Spleen (tissue), 11 donors: ENCODE measurements around the gene SYNE2. TPM values are rescaled to one million over a fixed set of nuclear protein-coding genes. Genes with fewer than 3 reads are reported as not detected.

Experiments
- DNase-seq: peaks from one replicate; pipeline ENCODE4 v3.0.0-alpha.2; 2020
- H3K27ac ChIP-seq, 8 donors: fragments of 200-600 bp; sonication (generic) in 7 of 8; 1 replicate in 4 of 8; 2 replicates in 4 of 8; pipeline versions ENCODE4 v1.5.0 to v1.8.0; 2016 to 2021; ENCODE audit warnings: inconsistent platforms in 4 of 8, mild to moderate bottlenecking in 4 of 8, moderate library complexity in 1 of 8
- H3K27me3 ChIP-seq, 7 donors: fragments of 200-600 bp; sonication (generic) in 6 of 7; replicated peaks in 1 of 7; 1 replicate in 4 of 7; 2 replicates in 3 of 7; pipeline versions ENCODE4 v1.5.0 to v1.8.0; 2016 to 2021; ENCODE audit warnings: inconsistent platforms in 3 of 7, mild to moderate bottlenecking in 1 of 7
- H3K36me3 ChIP-seq, 6 donors: fragments of 200-600 bp; sonication (generic) in 5 of 6; 1 replicate in 4 of 6; 2 replicates in 2 of 6; pipeline versions ENCODE4 v1.5.0 to v1.8.0; 2016 to 2021; ENCODE audit warnings: inconsistent platforms in 2 of 6
- H3K4me1 ChIP-seq, 6 donors: fragments of 200-600 bp; sonication (generic) in 5 of 6; 1 replicate in 3 of 6; 2 replicates in 3 of 6; pipeline versions ENCODE4 v1.5.0 to v1.8.0; 2016 to 2021; ENCODE audit warnings: inconsistent platforms in 3 of 6
- H3K4me3 ChIP-seq, 8 donors: fragments of 200-600 bp; sonication (generic) in 7 of 8; 1 replicate in 4 of 8; 2 replicates in 4 of 8; pipeline versions ENCODE4 v1.5.0 to v1.8.0; 2016 to 2021; ENCODE audit warnings: inconsistent platforms in 4 of 8, mild to moderate bottlenecking in 4 of 8, moderate library complexity in 2 of 8
- H3K9me3 ChIP-seq, 8 donors: fragments of 200-600 bp; sonication (generic) in 7 of 8; 1 replicate in 4 of 8; 2 replicates in 4 of 8; pipeline versions ENCODE4 v1.5.0 to v1.8.0; 2016 to 2021; ENCODE audit warnings: inconsistent platforms in 4 of 8
- POLR2A ChIP-seq, 3 donors: fragments of 450-650 bp; IDR thresholded peaks; one replicate each; pipeline ENCODE4 v1.5.1; 2017; ENCODE audit warnings: antibody characterized with exemption in 3 of 3, mild to moderate bottlenecking in 1 of 3
- POLR2AphosphoS5 ChIP-seq, 3 donors: sonication (generic); formaldehyde crosslinking; IDR thresholded peaks; one replicate each; pipeline ENCODE4 v1.5.1; 2017; ENCODE audit warnings: antibody characterized with exemption in 3 of 3
- WGBS, 5 donors: extraction: QIAGEN DNeasy Blood & Tissue Kit in 3 of 5; methylation state at CpG; one replicate each; pipeline versions ENCODE4 v1.1.5 to v1.1.7; 2013 to 2018; 5-methylcytosine and 5-hydroxymethylcytosine counted together
- intact Hi-C: fragments of 100-400 bp; cut with DNase I; formaldehyde crosslinking; loops from one replicate; pipeline ENCODE4 v1.15.0; 2023; ENCODE audit warnings: low total_unique reads
- polyA plus RNA-seq, 3 donors: library from polyadenylated mRNA; stranded (reverse); fragments of 200-250 nt; gene quantifications; one replicate each; pipeline ENCODE4 v1.2.1, GENCODE V29; 2013
- total RNA-seq, 7 donors: library from RNA; depleted of rRNA in 3 of 7; stranded (reverse); fragments of >200 nt in 3 of 7; fragmentation: NEBNext Ultra II Directional in 4 of 7; extraction: Animal tissue kit (Norgen Biotek cat#: 25700) in 4 of 7; gene quantifications; one replicate each; pipeline versions ENCODE4 v1.1.0 to v1.2.1, GENCODE V29; 2016 to 2021
- TF ChIP-seq, protein P1 (sequence below), 11 experiments: fragments of 200-600 bp in 7 of 11; fragments of 450-650 bp in 4 of 11; sonication (generic) in 4 of 11; IDR thresholded peaks in 8 of 11; conservative IDR thresholded peaks in 3 of 11; 1 replicate in 7 of 11; 2 replicates in 4 of 11; pipeline versions ENCODE4 v1.4.0 to v1.8.0; 2016 to 2021; ENCODE audit warnings: antibody characterized with exemption in 11 of 11, inconsistent platforms in 4 of 11, mild to moderate bottlenecking in 1 of 11
- donor health status: healthy with polysubstance abuse.
- donor health status: DM: no; HTN: no; CAD: no; lungs with moderate emphysema.
- donor health status: DM: no; HTN: no; CAD: no.
- donor health status: Bipolar disorder and iron deficiency.
- donor health status: healthy.
- donor health status: DM: no; HTN: no; CAD: no.
- donor health status: DM: yes; HTN: yes; CAD: no.

SYNE2 gene
- total and polyA plus RNA-seq, 10 donors, result 16.0 to 173 (median 147) TPM

GRCh38 chr14:63896278-63896720, 43.5 kb downstream of the SYNE2 start:
- Histone ChIP-seq H3K4me3 (no peak overlapping the region), H3K4me1 (peaks cover 32 to 96% (median 62%) of the 10 kb centered on the region in 6 donors), H3K36me3 (no peaks in the 10 kb centered on the region), H3K27ac (peak overlapping the region in 7 of 8 donors; percentile 63 to 88 (median 79)), H3K27me3 (peaks cover 0 to 3% (median 0%) of the 10 kb centered on the region in 7 donors), H3K9me3 (no peaks in the 10 kb centered on the region)
- intact Hi-C loops, result no loop called here
- TF ChIP-seq POLR2AphosphoS5 (IDR thresholded peaks at IDR 0.05), result peak in 1 of 3 donors; percentile 49
- TF ChIP-seq, protein P1, sequence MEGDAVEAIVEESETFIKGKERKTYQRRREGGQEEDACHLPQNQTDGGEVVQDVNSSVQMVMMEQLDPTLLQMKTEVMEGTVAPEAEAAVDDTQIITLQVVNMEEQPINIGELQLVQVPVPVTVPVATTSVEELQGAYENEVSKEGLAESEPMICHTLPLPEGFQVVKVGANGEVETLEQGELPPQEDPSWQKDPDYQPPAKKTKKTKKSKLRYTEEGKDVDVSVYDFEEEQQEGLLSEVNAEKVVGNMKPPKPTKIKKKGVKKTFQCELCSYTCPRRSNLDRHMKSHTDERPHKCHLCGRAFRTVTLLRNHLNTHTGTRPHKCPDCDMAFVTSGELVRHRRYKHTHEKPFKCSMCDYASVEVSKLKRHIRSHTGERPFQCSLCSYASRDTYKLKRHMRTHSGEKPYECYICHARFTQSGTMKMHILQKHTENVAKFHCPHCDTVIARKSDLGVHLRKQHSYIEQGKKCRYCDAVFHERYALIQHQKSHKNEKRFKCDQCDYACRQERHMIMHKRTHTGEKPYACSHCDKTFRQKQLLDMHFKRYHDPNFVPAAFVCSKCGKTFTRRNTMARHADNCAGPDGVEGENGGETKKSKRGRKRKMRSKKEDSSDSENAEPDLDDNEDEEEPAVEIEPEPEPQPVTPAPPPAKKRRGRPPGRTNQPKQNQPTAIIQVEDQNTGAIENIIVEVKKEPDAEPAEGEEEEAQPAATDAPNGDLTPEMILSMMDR (IDR thresholded peaks at IDR 0.05 in 8 of 11, conservative IDR thresholded peaks at IDR 0.05 in 3 of 11), result no peak
- no peak for DNase-seq
- 58 to 68% (median 61%) methylated on average over 4 of the region's 4 CpGs for WGBS, 5 donors

- DNase-seq, result no peak
- Histone ChIP-seq H3K36me3 (no peaks in the 10 kb centered on the region), H3K4me1 (peaks cover 25 to 96% (median 66%) of the 10 kb centered on the region in 6 donors), H3K27ac (peak overlapping the region in 7 of 8 donors; percentile 63 to 88 (median 79)), H3K9me3 (no peaks in the 10 kb centered on the region), H3K4me3 (no peak overlapping the region), H3K27me3 (peaks cover 0 to 3% (median 0%) of the 10 kb centered on the region in 7 donors)
- WGBS, 5 donors, result 73 to 84% (median 76%) methylated on average over 4 of the region's 4 CpGs
- TF ChIP-seq, protein P1 (IDR thresholded peaks at IDR 0.05 in 8 of 11, conservative IDR thresholded peaks at IDR 0.05 in 3 of 11), result no peak
- TF ChIP-seq POLR2A (IDR thresholded peaks at IDR 0.05) (no peak), POLR2AphosphoS5 (IDR thresholded peaks at IDR 0.05) (no peak)
- intact Hi-C loops, result no loop called here
These were observed 44.9 kb downstream of the SYNE2 start for GRCh38 chr14:63897721-63898163.

DNA sequence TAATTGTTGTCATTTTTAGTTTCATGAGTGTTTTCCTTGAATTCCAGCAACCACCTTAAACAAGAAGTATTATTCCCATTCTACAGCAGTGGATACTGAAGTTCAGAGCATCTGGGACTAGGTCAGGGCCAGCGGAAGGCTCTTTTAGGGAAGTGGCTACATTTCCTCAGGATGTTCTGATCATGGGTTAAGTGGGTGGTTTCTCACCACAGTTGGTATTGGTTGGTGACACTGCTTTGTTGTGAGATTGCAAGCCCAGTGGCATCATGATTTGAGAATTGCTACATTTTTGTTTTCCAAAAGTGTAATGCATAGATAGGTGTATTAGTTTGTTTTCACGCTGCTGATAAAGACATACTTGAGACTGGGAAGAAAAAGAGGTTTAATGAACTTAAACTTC, 47.1 kb downstream of the SYNE2 start:
- whole genome bisulfite sequencing, 5 donors, result 36 to 43% (median 40%) methylated on average over 2 of the region's 2 CpGs
- TF ChIP-seq, protein P1 (IDR thresholded peaks at IDR 0.05 in 8 of 11, conservative IDR thresholded peaks at IDR 0.05 in 3 of 11), result no peak
- no peak for TF ChIP-seq POLR2A (IDR thresholded peaks at IDR 0.05)
- peak in 1 of 3 donors; percentile 82 for TF ChIP-seq POLR2AphosphoS5 (IDR thresholded peaks at IDR 0.05)
- DNase-seq, result no peak
- Histone ChIP-seq H3K4me1 (peaks cover 15 to 98% (median 60%) of the 10 kb centered on the region in 6 donors), H3K9me3 (no peaks in the 10 kb centered on the region), H3K36me3 (no peaks in the 10 kb centered on the region), H3K27ac (peak overlapping the region; percentile 31 to 88 (median 72)), H3K27me3 (peaks cover 0 to 3% (median 0%) of the 10 kb centered on the region in 7 donors), H3K4me3 (no peak overlapping the region)
- intact Hi-C loops, result no loop called here

- no peaks in the 10 kb centered on the region for H3K9me3 ChIP-seq
- peaks cover 15 to 87% (median 59%) of the 10 kb centered on the region in 6 donors for H3K4me1 ChIP-seq
- H3K27ac ChIP-seq, result peak overlapping the region in 7 of 8 donors; percentile 33 to 88 (median 71)
- H3K36me3 ChIP-seq, result no peaks in the 10 kb centered on the region
- no peak overlapping the region for H3K4me3 ChIP-seq
- H3K27me3 ChIP-seq, result no peaks in the 10 kb centered on the region
- DNase-seq, result no peak
- 50 to 80% (median 59%) methylated on average over 5 of the region's 5 CpGs for WGBS, 5 donors
- intact Hi-C loops, result no loop called here
- TF ChIP-seq POLR2A (IDR thresholded peaks at IDR 0.05) (no peak), POLR2AphosphoS5 (IDR thresholded peaks at IDR 0.05) (no peak)
- TF ChIP-seq, protein P1 (IDR thresholded peaks at IDR 0.05 in 8 of 11, conservative IDR thresholded peaks at IDR 0.05 in 3 of 11), result no peak
These were observed 48.8 kb downstream of the SYNE2 start for GRCh38 chr14:63901434-63902085.
